HG02981 (cell line): ENCODE results near the gene OR8J1.
"Not testable (repeated sequence)": the region's sequence is repeated elsewhere in the genome, so short reads cannot be mapped to it uniquely, and the experiment has no call there.

Experiments
- ATAC-seq: cut with Tn5 transposase; IDR thresholded peaks from one replicate; pipeline ENCODE4 v1.9.1; 2021; ENCODE audit warnings: mild to moderate bottlenecking, moderate library complexity; ENCODE audit not compliant: unreplicated experiment

The OR8J1 gene, protein sequence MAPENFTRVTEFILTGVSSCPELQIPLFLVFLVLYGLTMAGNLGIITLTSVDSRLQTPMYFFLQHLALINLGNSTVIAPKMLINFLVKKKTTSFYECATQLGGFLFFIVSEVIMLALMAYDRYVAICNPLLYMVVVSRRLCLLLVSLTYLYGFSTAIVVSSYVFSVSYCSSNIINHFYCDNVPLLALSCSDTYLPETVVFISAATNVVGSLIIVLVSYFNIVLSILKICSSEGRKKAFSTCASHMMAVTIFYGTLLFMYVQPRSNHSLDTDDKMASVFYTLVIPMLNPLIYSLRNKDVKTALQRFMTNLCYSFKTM

GRCh38 chr11:56353991-56354390 is at the start of gene OR8J1:
Gene OR8J1, plus strand, starts transcription at chr11:56354291. Its CDS starts 5,956 bp downstream, at chr11:56360247.
- no peak for ATAC-seq

DNA sequence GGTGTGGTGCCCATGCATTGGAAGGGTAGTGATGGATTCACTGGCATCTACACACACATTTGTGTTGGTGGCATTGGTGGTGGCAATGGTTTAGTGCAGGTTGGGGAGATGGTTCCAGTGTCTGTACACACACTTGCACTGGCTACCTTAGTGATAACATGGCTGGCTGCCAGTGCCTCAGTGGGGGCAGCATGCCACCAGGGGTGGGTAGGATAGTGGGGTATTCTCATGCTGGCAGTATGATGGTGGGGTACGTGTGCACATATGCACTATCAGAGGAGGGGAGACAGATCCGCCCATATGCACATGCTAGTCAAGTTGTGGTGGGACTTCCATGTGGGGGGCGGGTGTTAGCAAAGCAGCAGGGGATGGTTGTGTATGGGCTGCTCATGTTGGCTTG is 46.3 kb upstream of the OR8J1 start:
- no peak for ATAC-seq

- no peak for ATAC-seq
These were observed 39.2 kb upstream of the OR8J1 start, which contains the start of gene OR8K3 for GRCh38 chr11:56314844-56315243. Gene OR8K3, plus strand, starts transcription at chr11:56315144. Its CDS starts 3,163 bp downstream, at chr11:56318307.

GRCh38 chr11:56331861-56332491 is 22.1 kb upstream of the OR8J1 start:
- no peak for ATAC-seq

GRCh38 chr11:56333156-56333555 is 20.9 kb upstream of the OR8J1 start:
- no peak for ATAC-seq

GRCh38 chr11:56340289-56340688 is 13.8 kb upstream of the OR8J1 start:
- ATAC-seq: no peak

- ATAC-seq: no peak
These were observed 8.4 kb upstream of the OR8J1 start, which contains the start of gene OR8K1 for GRCh38 chr11:56345739-56346138. Gene OR8K1, plus strand, starts transcription at chr11:56346039. Its CDS starts 0 bp downstream, at chr11:56346039.

GRCh38 chr11:56375324-56375723 is 21.2 kb downstream of the OR8J1 start, which contains the start of gene OR8U1:
Gene OR8U1, plus strand, starts transcription at chr11:56375624. Its CDS starts 0 bp downstream, at chr11:56375624.
- no peak for ATAC-seq

GRCh38 chr11:56380120-56380519 is 26.0 kb downstream of the OR8J1 start:
- ATAC-seq: no peak

DNA sequence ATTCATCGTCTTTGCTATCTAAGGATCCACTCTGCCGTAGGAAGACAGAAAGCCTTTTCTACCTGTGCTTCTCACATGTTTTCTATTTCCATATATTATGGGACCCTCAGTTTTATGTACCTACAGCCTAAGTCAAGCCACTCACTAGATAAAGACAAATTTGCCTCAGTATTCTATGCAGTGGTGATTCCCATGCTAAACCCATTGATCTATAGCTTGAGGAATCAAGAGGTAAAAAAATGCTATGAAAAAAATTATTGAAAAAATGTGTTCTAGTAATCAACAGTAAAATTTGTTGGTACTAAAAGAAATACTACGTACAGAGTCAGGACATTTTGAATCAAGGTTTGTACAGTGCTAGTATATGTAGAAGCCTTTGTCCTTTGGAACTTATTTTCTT is 40.3 kb downstream of the OR8J1 start:
- no peak for ATAC-seq

DNA sequence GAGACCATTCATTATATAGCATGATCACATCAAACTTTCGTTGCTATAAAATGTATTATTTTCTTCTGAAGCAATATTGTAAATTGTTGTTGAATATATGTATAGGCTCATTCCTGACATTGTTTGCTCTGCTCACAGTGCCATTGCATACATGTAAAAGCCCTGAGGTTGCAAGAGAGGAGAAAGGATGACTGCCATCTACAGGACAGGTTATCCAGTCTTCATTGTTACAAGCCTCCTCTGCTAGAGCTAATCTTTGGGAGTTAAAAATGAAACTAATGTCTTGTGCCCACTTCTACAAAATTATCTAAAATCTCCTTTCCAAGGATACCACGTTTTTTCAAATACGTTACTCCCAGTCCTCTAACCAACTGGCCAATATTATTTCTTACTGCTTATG is 42.0 kb downstream of the OR8J1 start:
- ATAC-seq: no peak

DNA sequence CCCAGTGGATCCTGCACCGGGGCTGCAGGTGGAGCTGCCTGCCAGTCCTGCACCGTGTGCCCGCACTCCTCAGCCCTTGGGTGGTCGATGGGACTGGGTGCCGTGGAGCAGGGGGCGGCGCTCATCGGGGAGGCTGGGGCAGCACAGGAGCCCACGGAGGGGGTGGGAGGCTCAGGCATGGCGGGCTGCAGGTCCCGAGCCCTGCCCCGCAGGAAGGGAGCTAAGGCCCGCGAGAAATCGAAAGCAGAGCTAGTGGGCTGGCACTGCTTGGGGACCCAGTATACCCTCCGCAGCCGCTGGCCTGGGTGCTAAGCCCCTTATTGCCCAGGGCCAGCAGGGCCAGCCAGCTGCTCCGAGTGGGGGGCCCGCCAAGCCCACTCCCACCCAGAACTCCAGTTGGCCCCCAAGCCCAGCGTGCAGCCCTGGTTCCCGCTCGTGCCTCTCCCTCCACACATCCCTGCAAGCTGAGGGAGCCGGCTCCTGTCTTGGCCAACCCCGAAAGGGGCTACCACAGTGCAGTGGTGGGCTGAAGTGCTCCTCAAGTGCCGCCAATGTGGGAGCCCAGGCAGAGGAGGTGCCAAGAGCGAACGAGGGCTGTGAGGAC is 47.9 kb downstream of the OR8J1 start:
- not testable (repeated sequence) for ATAC-seq

DNA sequence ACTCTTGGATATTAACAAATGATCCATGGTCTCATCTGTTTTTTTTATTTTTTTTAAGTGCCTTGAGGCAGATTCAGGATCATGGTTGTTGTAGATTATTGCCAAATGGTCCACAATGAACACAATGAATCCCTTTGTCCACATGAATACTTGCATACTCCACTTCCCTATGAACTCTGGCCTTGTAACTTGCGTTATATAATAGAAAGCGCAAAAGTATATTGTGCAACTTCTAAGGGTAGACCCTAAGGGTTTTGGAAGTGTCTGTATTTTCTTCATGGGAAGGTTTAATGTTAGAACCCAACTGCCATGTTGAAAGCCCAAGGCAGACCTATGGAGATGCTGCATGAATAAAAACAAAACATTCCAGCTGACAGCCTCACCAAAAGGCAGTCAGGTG is 50.3 kb downstream of the OR8J1 start:
- no peak for ATAC-seq

- ATAC-seq: no peak
These were observed 56.7 kb downstream of the OR8J1 start for GRCh38 chr11:56410801-56411200.
